ENCODE measurements around the gene NPBWR2.

NPBWR2 gene

GRCh38 chr20:64153410-64153809 is 46.0 kb upstream of the NPBWR2 start:
- DNase-seq (ENCODE audit: low read depth, low spot score) = no peak
- TF ChIP-seq, protein P1, sequence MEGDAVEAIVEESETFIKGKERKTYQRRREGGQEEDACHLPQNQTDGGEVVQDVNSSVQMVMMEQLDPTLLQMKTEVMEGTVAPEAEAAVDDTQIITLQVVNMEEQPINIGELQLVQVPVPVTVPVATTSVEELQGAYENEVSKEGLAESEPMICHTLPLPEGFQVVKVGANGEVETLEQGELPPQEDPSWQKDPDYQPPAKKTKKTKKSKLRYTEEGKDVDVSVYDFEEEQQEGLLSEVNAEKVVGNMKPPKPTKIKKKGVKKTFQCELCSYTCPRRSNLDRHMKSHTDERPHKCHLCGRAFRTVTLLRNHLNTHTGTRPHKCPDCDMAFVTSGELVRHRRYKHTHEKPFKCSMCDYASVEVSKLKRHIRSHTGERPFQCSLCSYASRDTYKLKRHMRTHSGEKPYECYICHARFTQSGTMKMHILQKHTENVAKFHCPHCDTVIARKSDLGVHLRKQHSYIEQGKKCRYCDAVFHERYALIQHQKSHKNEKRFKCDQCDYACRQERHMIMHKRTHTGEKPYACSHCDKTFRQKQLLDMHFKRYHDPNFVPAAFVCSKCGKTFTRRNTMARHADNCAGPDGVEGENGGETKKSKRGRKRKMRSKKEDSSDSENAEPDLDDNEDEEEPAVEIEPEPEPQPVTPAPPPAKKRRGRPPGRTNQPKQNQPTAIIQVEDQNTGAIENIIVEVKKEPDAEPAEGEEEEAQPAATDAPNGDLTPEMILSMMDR (IDR thresholded peaks at IDR 0.05; ENCODE audit: low read depth, low read length) = no peak
- in situ Hi-C loops (cut with HindIII; ENCODE audit: low sequenced_read_pairs) = no loop called here
- no peak overlapping the region for H3K4me3 ChIP-seq (ENCODE audit: low read depth, low read length)

GRCh38 chr20:64152906-64153305 is 45.5 kb upstream of the NPBWR2 start:
- no peak for DNase-seq (ENCODE audit: low read depth, low spot score)
- TF ChIP-seq, protein P1 (IDR thresholded peaks at IDR 0.05; ENCODE audit: low read depth, low read length) = no peak
- H3K4me3 ChIP-seq (ENCODE audit: low read depth, low read length) = no peak overlapping the region
- in situ Hi-C loops (cut with HindIII; ENCODE audit: low sequenced_read_pairs) = no loop called here

GRCh38 chr20:64151633-64152530 is 44.5 kb upstream of the NPBWR2 start:
- no peak overlapping the region for H3K4me3 ChIP-seq (ENCODE audit: low read depth, low read length)
- TF ChIP-seq, protein P1 (IDR thresholded peaks at IDR 0.05; ENCODE audit: low read depth, low read length) = no peak

DNA sequence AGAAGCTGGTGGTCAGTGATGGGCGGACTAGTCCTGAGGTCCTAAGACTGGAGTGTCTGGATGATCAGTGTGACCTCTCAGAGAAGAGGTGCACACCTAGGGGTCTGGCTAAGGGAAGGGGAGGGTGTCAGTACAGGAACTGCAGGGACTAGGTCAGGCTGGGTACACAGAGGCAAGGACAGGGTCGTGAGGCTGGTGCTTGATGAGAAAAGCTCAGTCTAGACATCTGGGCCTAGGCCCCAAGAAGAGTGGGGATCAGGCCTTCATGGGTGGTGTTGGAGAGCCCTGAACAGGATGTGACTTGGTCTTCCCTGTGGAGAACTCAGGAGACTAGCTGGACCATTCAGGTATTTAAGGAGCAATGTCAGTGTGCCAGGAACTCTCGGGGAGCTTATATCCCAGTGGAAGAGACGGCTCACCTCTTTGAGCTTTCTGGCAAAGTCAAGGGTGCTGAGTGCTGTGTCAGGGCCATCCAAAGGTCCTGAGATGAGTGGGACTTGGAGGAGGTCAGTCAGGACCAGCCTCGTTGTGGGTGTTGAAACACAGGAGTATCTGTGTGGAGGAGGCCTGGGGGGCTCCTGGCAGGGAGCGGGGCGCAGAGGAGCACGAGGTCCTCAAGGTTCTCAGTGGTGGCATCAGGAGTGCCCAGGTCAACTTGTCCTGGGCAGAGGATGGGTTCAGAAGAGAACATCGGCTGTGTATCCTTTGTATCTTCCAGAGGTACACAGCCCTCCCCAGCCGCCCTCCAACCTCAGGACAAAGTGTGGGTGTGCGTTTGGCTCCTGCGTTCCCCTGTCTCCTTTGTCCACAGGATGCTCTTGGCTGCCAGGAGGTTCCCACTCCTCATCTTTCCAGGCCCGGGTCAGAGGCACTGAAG is 43.6 kb upstream of the NPBWR2 start:
- TF ChIP-seq, protein P1 (IDR thresholded peaks at IDR 0.05; ENCODE audit: low read depth, low read length) = no peak
- DNase-seq (ENCODE audit: low read depth, low spot score) = no peak
- in situ Hi-C loops (cut with HindIII; ENCODE audit: low sequenced_read_pairs) = no loop called here
- no peak overlapping the region for H3K4me3 ChIP-seq (ENCODE audit: low read depth, low read length)

More at GRCh38 chr20:64151633-64152530, 44.5 kb upstream of the NPBWR2 start:
- in situ Hi-C loops (cut with HindIII; ENCODE audit: low sequenced_read_pairs) = no loop called here
- DNase-seq (ENCODE audit: low read depth, low spot score) = peak; percentile 10

DNA sequence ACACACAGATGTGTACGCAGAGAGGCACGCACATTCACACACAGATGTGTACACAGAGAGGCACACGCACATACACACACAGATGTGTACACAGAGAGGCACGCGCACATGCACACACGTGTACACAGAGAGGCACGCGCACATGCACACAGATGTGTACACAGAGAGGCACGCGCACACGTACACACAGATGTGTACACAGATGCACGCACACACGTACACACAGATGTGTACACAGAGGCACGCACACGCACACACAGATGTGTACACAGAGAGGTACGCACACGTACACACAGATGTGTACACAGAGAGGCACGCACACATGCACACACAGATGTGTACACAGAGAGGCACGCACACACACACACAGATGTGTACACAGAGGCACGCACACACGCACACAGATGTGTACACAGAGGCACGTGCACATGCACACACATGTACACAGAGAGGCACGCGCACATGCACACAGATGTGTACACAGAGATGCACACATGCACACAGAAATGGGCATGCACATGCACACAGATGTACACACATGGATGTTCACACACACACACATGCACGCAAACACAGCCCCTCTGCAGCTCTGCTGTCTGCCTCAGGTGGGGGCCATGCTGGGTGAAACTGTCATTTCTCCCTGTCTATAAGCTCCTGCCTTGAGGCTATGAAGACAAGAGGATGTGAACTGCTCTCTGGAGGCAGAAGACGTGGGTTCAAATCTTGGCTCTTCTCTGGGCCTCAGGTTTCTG is 42.6 kb upstream of the NPBWR2 start:
- H3K4me3 ChIP-seq (ENCODE audit: low read depth, low read length) = no peak overlapping the region
- in situ Hi-C loops (cut with HindIII; ENCODE audit: low sequenced_read_pairs) = no loop called here
- TF ChIP-seq, protein P1 (IDR thresholded peaks at IDR 0.05; ENCODE audit: low read depth, low read length) = no peak
- DNase-seq (ENCODE audit: low read depth, low spot score) = no peak

- in situ Hi-C loops (cut with HindIII; ENCODE audit: low sequenced_read_pairs) = no loop called here
- TF ChIP-seq, protein P1 (IDR thresholded peaks at IDR 0.05; ENCODE audit: low read depth, low read length) = no peak
- H3K4me3 ChIP-seq (ENCODE audit: low read depth, low read length) = no peak overlapping the region
- DNase-seq (ENCODE audit: low read depth, low spot score) = no peak
Measured at GRCh38 chr20:64149141-64149540, 41.8 kb upstream of the NPBWR2 start.

All from astrocyte of the spinal cord (primary cell).